B cell (primary cell): ENCODE results near the gene IQCM.

Experiments
- CTCF ChIP-seq: fragments of 200-600 bp; IDR thresholded peaks from one replicate; pipeline ENCODE4 v1.8.0; 2022; ENCODE audit warnings: antibody characterized with exemption, mild to moderate bottlenecking
- EZH2 ChIP-seq: IDR thresholded peaks from 2 replicates; pipeline ENCODE4 v1.6.1; 2012; ENCODE audit warnings: borderline replicate concordance, low read depth, mild to moderate bottlenecking, moderate library complexity, low read length; ENCODE audit not compliant: insufficient read depth, poor library complexity, severe bottlenecking

- TF ChIP-seq CTCF: no peak
- no peak for TF ChIP-seq EZH2
These were observed 113.0 kb downstream of the IQCM start for GRCh38 chr4:149702414-149703293.
